WTC11 (cell line): Measurements from ENCODE around the gene ADGRV1. TPM values are rescaled to one million over a fixed set of nuclear protein-coding genes. Genes with fewer than 3 reads are reported as not detected.

Experiments
- ATAC-seq: fragments of 200-7000 bp; cut with Tn5 transposase; 2 replicates; pipeline ENCODE4 v1.10.0; 2021; ENCODE audit warnings: mild to moderate bottlenecking, moderate library complexity
- CTCF ChIA-PET: fragments of 300-600 bp; sonication (Branson Sonifier 250); formaldehyde crosslinking; loops from one replicate; lab custom pipeline; 2021; ENCODE audit warnings: antibody characterized with exemption; lab: Charles Lee
- POLR2A ChIA-PET: fragments of 350-600 bp; sonication (Branson Sonifier 250); formaldehyde crosslinking; loops from one replicate; lab custom pipeline; 2021; ENCODE audit warnings: antibody characterized with exemption; lab: Charles Lee
- DNase-seq: peaks from one replicate; pipeline ENCODE4 v3.0.0; 2021; ENCODE audit warnings: low spot score
- H3K27ac Mint-ChIP-seq: 2 replicates; pipeline ENCODE4 v1.8.0; 2021; ENCODE audit warnings: mixed read lengths
- H3K27me3 Mint-ChIP-seq: 2 replicates; pipeline ENCODE4 v1.8.0; 2021; ENCODE audit warnings: low read depth, mild to moderate bottlenecking, moderate library complexity, mixed read lengths
- H3K36me3 Mint-ChIP-seq: 2 replicates; pipeline ENCODE4 v1.8.0; 2021; ENCODE audit warnings: mixed read lengths
- H3K4me1 Mint-ChIP-seq: 2 replicates; pipeline ENCODE4 v1.8.0; 2022; ENCODE audit warnings: mixed read lengths
- H3K4me3 Mint-ChIP-seq: 2 replicates; pipeline ENCODE4 v1.8.0; 2021; ENCODE audit warnings: mild to moderate bottlenecking, moderate library complexity, mixed read lengths
- H3K9me3 Mint-ChIP-seq: 2 replicates; pipeline ENCODE4 v1.8.0; 2021; ENCODE audit warnings: mixed read lengths
- CREM ChIP-seq: sonication (generic); formaldehyde crosslinking; IDR thresholded peaks from 2 replicates; pipeline ENCODE4 v1.8.1; 2022; ENCODE audit warnings: mild to moderate bottlenecking, missing genetic modification reagents, moderate library complexity
- CTCF ChIP-seq: fragments of 200-600 bp; IDR thresholded peaks from 2 replicates; pipeline ENCODE4 v1.8.0; 2022; ENCODE audit warnings: antibody characterized with exemption
- ESRRA ChIP-seq: sonication (generic); formaldehyde crosslinking; IDR thresholded peaks from 2 replicates; pipeline ENCODE4 v1.8.1; 2022; ENCODE audit warnings: mild to moderate bottlenecking, missing genetic modification reagents, borderline replicate concordance
- FOXP4 ChIP-seq: sonication (generic); formaldehyde crosslinking; IDR thresholded peaks from 2 replicates; pipeline ENCODE4 v1.8.0; 2022; ENCODE audit warnings: mild to moderate bottlenecking, missing genetic modification reagents
- GABPB1 ChIP-seq: sonication (generic); formaldehyde crosslinking; IDR thresholded peaks from 2 replicates; pipeline ENCODE4 v1.8.1; 2023; ENCODE audit warnings: mild to moderate bottlenecking, missing genetic modification reagents
- JUN ChIP-seq: sonication (generic); formaldehyde crosslinking; IDR thresholded peaks from 2 replicates; pipeline ENCODE4 v1.8.0; 2023; ENCODE audit warnings: mild to moderate bottlenecking, missing genetic modification reagents
- MAX ChIP-seq: sonication (generic); formaldehyde crosslinking; IDR thresholded peaks from 2 replicates; pipeline ENCODE4 v1.8.0; 2022; ENCODE audit warnings: mild to moderate bottlenecking, missing genetic modification reagents
- MYBL2 ChIP-seq: sonication (generic); formaldehyde crosslinking; IDR thresholded peaks from 2 replicates; pipeline ENCODE4 v1.8.1; 2023; ENCODE audit warnings: mild to moderate bottlenecking, moderate library complexity, missing genetic modification reagents
- NR2C2 ChIP-seq: sonication (generic); formaldehyde crosslinking; IDR thresholded peaks from 2 replicates; pipeline ENCODE4 v1.8.0; 2022; ENCODE audit warnings: mild to moderate bottlenecking, missing genetic modification reagents
- NR3C1 ChIP-seq: sonication (generic); formaldehyde crosslinking; conservative IDR thresholded peaks from 2 replicates; pipeline ENCODE4 v1.8.1; 2023; ENCODE audit warnings: low read depth, mild to moderate bottlenecking, missing genetic modification reagents
- PREB ChIP-seq: sonication (generic); formaldehyde crosslinking; IDR thresholded peaks from 2 replicates; pipeline ENCODE4 v1.8.1; 2022; ENCODE audit warnings: mild to moderate bottlenecking, missing genetic modification reagents, moderate library complexity, borderline replicate concordance
- SMAD3 ChIP-seq: sonication (generic); formaldehyde crosslinking; IDR thresholded peaks from 2 replicates; pipeline ENCODE4 v1.8.0; 2022; ENCODE audit warnings: missing genetic modification reagents, mild to moderate bottlenecking, borderline replicate concordance
- ZNF263 ChIP-seq: sonication (generic); formaldehyde crosslinking; IDR thresholded peaks from 2 replicates; pipeline ENCODE4 v1.8.1; 2022; ENCODE audit warnings: low read depth, mild to moderate bottlenecking, moderate library complexity, missing genetic modification reagents
- ZNF416 ChIP-seq: fragments of 250-450 bp; sonication (Bioruptor Pico); IDR thresholded peaks from 2 replicates; pipeline ENCODE4 v1.9.0; 2021; ENCODE audit warnings: mild to moderate bottlenecking, inconsistent platforms
- ZNF423 ChIP-seq: fragments of 250-450 bp; sonication (Bioruptor Pico); IDR thresholded peaks from 2 replicates; pipeline ENCODE4 v2.1.2; 2022; ENCODE audit warnings: mild to moderate bottlenecking, moderate library complexity
- ZNF425 ChIP-seq: fragments of 250-450 bp; sonication (Bioruptor Pico); conservative IDR thresholded peaks from 2 replicates; pipeline ENCODE4 v1.9.0; 2021; ENCODE audit warnings: mild to moderate bottlenecking
- ZNF671 ChIP-seq: fragments of 250-450 bp; sonication (Bioruptor Pico); IDR thresholded peaks from 2 replicates; pipeline ENCODE4 v1.8.0; 2021; ENCODE audit warnings: mild to moderate bottlenecking
- total RNA-seq: library from RNA; stranded (reverse); gene quantifications from 3 replicates; pipeline ENCODE4 v1.2.3, GENCODE V29; 2021

The ADGRV1 gene
- total RNA-seq, 1 experiment from 2014 or later = 74.5 TPM

- Mint-ChIP-seq H3K36me3 (peaks cover 4% of the 10 kb centered on the region), H3K4me1 (peaks cover 7% of the 10 kb centered on the region), H3K4me3 (no peak overlapping the region), H3K27ac (no peak overlapping the region), H3K9me3 (no peaks in the 10 kb centered on the region), H3K27me3 (no peaks in the 10 kb centered on the region)
- DNase-seq = no peak
- ChIA-PET CTCF (interaction anchor here (0.8 to 1.9 kb wide), 11 partner anchors 9 to 553 kb away, joined by 3 to 23 read pairs (median 5); no protein-coding TSS in a partner anchor), POLR2A (interaction anchor here (1.0 kb wide), 1 partner anchor 517 kb away, joined by 4 read pairs; the partner anchor contains the start of gene ARRDC3)
- peak; percentile 25; the same call in 1 of the 2 replicates for TF ChIP-seq CTCF
- TF ChIP-seq JUN (CRISPR knock-in tag) = no peak
- peak; percentile 64 for ATAC-seq
Observed at GRCh38 chr5:90866333-90866732, 307.7 kb downstream of the ADGRV1 start.

- POLR2A ChIA-PET = no interaction called here
- Mint-ChIP-seq H3K27me3 (no peaks in the 10 kb centered on the region), H3K9me3 (no peaks in the 10 kb centered on the region), H3K36me3 (peaks cover 4% of the 10 kb centered on the region), H3K4me3 (no peak overlapping the region), H3K4me1 (peaks cover 7% of the 10 kb centered on the region), H3K27ac (no peak overlapping the region)
- DNase-seq (no peak), ATAC-seq (no peak)
- CTCF ChIA-PET = interaction anchor here (1.2 kb wide), 1 partner anchor 8 kb away, joined by 3 read pairs; no protein-coding TSS in a partner anchor
- TF ChIP-seq GABPB1 (CRISPR knock-in tag) (0 out of 2 replicates have a peak, but pooled peaks have one; percentile 23), SMAD3 (CRISPR knock-in tag) (no peak), MAX (CRISPR knock-in tag) (no peak), PREB (no peak)
Observed at GRCh38 chr5:90866915-90867731, 308.5 kb downstream of the ADGRV1 start.

GRCh38 chr5:90868799-90869198 is 310.2 kb downstream of the ADGRV1 start:
- CTCF ChIA-PET = no interaction called here
- Mint-ChIP-seq H3K36me3 (peaks cover under 1% of the 10 kb centered on the region; the same call in 1 of the 2 replicates), H3K27ac (no peak overlapping the region), H3K27me3 (no peaks in the 10 kb centered on the region), H3K4me1 (peaks cover 7% of the 10 kb centered on the region), H3K9me3 (no peaks in the 10 kb centered on the region), H3K4me3 (no peak overlapping the region)
- POLR2A ChIA-PET = no interaction called here
- DNase-seq (no peak), ATAC-seq (no peak)
- TF ChIP-seq ZNF423 = no peak
- TF ChIP-seq NR2C2 = no peak
- no peak for TF ChIP-seq ZNF263 (CRISPR knock-in tag)
- TF ChIP-seq ZNF416 (CRISPR knock-in tag) = no peak
- no peak for TF ChIP-seq MYBL2 (CRISPR knock-in tag)
- no peak for TF ChIP-seq ZNF671 (CRISPR knock-in tag)

GRCh38 chr5:90871391-90871991 is 312.9 kb downstream of the ADGRV1 start:
- POLR2A ChIA-PET = no interaction called here
- Mint-ChIP-seq H3K36me3 (no peaks in the 10 kb centered on the region), H3K27me3 (no peaks in the 10 kb centered on the region)
- TF ChIP-seq FOXP4 (CRISPR knock-in tag) (no peak), CTCF (no peak), CREM (CRISPR knock-in tag) (no peak), ESRRA (no peak), ZNF425 (no peak), NR3C1 (CRISPR knock-in tag) (no peak)

More at GRCh38 chr5:90871391-90871991, 312.9 kb downstream of the ADGRV1 start:
- CTCF ChIA-PET = no interaction called here
- peaks cover 11% of the 10 kb centered on the region for H3K4me1 Mint-ChIP-seq
- no peaks in the 10 kb centered on the region for H3K9me3 Mint-ChIP-seq
- no peak for ATAC-seq
- H3K4me3 Mint-ChIP-seq = no peak overlapping the region
- no peak overlapping the region for H3K27ac Mint-ChIP-seq
- no peak for DNase-seq
